H9 (cell line): Measurements from ENCODE around the gene YKT6. TPM values are rescaled to one million over a fixed set of nuclear protein-coding genes. Genes with fewer than 3 reads are reported as not detected.

Source experiments
- DNase-seq: peaks from one replicate; pipeline ENCODE4 v3.0.0-alpha.2; 2017
- H2AFZ ChIP-seq: one replicate; pipeline ENCODE4 v1.6.1; 2013; ENCODE audit warnings: mild to moderate bottlenecking, low read length, control low read depth, moderate library complexity
- H2AK5ac ChIP-seq: 2 replicates; pipeline ENCODE4 v1.6.1; 2013; ENCODE audit warnings: low read length, control low read depth, mixed read lengths; ENCODE audit not compliant: insufficient read length
- H2BK120ac ChIP-seq: one replicate; pipeline ENCODE4 v1.6.1; 2013; ENCODE audit warnings: low read depth, mild to moderate bottlenecking, low read length, control low read depth, inconsistent platforms; ENCODE audit not compliant: poor library complexity, severe bottlenecking
- H2BK12ac ChIP-seq: 2 replicates; pipeline ENCODE4 v1.6.1; 2013; ENCODE audit warnings: low read length, control low read depth, mixed read lengths, low read depth; ENCODE audit not compliant: insufficient read length
- H2BK15ac ChIP-seq: 2 replicates; pipeline ENCODE4 v1.6.1; 2013; ENCODE audit warnings: low read depth, low read length, control low read depth
- H2BK20ac ChIP-seq: one replicate; pipeline ENCODE4 v1.6.1; 2013; ENCODE audit warnings: low read depth, mild to moderate bottlenecking, low read length, control low read depth, inconsistent platforms; ENCODE audit not compliant: poor library complexity, severe bottlenecking
- H2BK5ac ChIP-seq: 2 replicates; pipeline ENCODE4 v1.6.1; 2013; ENCODE audit warnings: low read length, control low read depth, mixed read lengths; ENCODE audit not compliant: insufficient read length
- H3K14ac ChIP-seq: 2 replicates; pipeline ENCODE4 v1.6.1; 2013; ENCODE audit warnings: low read length, control low read depth; ENCODE audit not compliant: insufficient read depth
- H3K18ac ChIP-seq: 2 replicates; pipeline ENCODE4 v1.6.1; 2013; ENCODE audit warnings: low read depth, mild to moderate bottlenecking, mixed read lengths, low read length, control low read depth; ENCODE audit not compliant: insufficient read length
- H3K23ac ChIP-seq: 2 replicates; pipeline ENCODE4 v1.6.1; 2013; ENCODE audit warnings: low read length, control low read depth, mixed read lengths, low read depth; ENCODE audit not compliant: insufficient read length
- H3K23me2 ChIP-seq: 2 replicates; pipeline ENCODE4 v1.6.1; 2013; ENCODE audit warnings: low read depth, mild to moderate bottlenecking, mixed read lengths, low read length, control low read depth; ENCODE audit not compliant: insufficient read length, poor library complexity, severe bottlenecking
- H3K27ac ChIP-seq: 2 replicates; pipeline ENCODE4 v1.5.1; 2013; ENCODE audit warnings: low read length, control low read depth, mixed read lengths, low read depth; ENCODE audit not compliant: insufficient read length
- H3K27me3 ChIP-seq: 2 replicates; pipeline ENCODE4 v1.6.1; 2013; ENCODE audit warnings: low read length, control low read depth, inconsistent platforms; ENCODE audit not compliant: insufficient read depth
- H3K4ac ChIP-seq: 2 replicates; pipeline ENCODE4 v1.6.1; 2013; ENCODE audit warnings: low read depth, mild to moderate bottlenecking, control low read depth, inconsistent platforms, low read length, moderate library complexity
- H3K4me1 ChIP-seq: 2 replicates; pipeline ENCODE4 v1.6.1; 2013; ENCODE audit warnings: low read length, control low read depth, inconsistent platforms; ENCODE audit not compliant: insufficient read depth
- H3K4me2 ChIP-seq: 2 replicates; pipeline ENCODE4 v1.6.1; 2013; ENCODE audit warnings: low read length, control low read depth, mixed read lengths; ENCODE audit not compliant: insufficient read length, insufficient read depth
- H3K56ac ChIP-seq: 2 replicates; pipeline ENCODE4 v1.6.1; 2013; ENCODE audit warnings: low read depth, mild to moderate bottlenecking, mixed read lengths, low read length, control low read depth; ENCODE audit not compliant: insufficient read length
- H3K79me1 ChIP-seq: 2 replicates; pipeline ENCODE4 v1.6.1; 2013; ENCODE audit warnings: low read depth, mild to moderate bottlenecking, moderate library complexity, low read length, control low read depth, inconsistent platforms; ENCODE audit not compliant: insufficient read depth, poor library complexity, severe bottlenecking
- H3K79me2 ChIP-seq: 2 replicates; pipeline ENCODE4 v1.6.1; 2013; ENCODE audit warnings: low read length, control low read depth, inconsistent platforms; ENCODE audit not compliant: insufficient read depth
- H3K9ac ChIP-seq: 2 replicates; pipeline ENCODE4 v1.6.1; 2013; ENCODE audit warnings: low read length, control low read depth, mixed read lengths; ENCODE audit not compliant: insufficient read length; ENCODE audit errors: extremely low read depth
- H3K9me3 ChIP-seq: one replicate; pipeline ENCODE4 v1.6.1; 2013; ENCODE audit warnings: low read depth, low read length, inconsistent platforms; ENCODE audit not compliant: control insufficient read depth
- H3T11ph ChIP-seq: one replicate; pipeline ENCODE4 v1.6.1; 2013; ENCODE audit warnings: mild to moderate bottlenecking, low read length, control low read depth, inconsistent platforms
- H4K20me1 ChIP-seq: one replicate; pipeline ENCODE4 v1.6.1; 2013; ENCODE audit not compliant: control insufficient read depth, insufficient read length, insufficient read depth
- H4K5ac ChIP-seq: 2 replicates; pipeline ENCODE4 v1.6.1; 2013; ENCODE audit warnings: low read depth, mild to moderate bottlenecking, mixed read lengths, low read length, control low read depth; ENCODE audit not compliant: insufficient read length
- H4K8ac ChIP-seq: replicated peaks from 2 replicates; pipeline ENCODE4 v1.6.1; 2013; ENCODE audit warnings: low read length, control low read depth, mixed read lengths, low read depth; ENCODE audit not compliant: insufficient read length
- H4K91ac ChIP-seq: 2 replicates; pipeline ENCODE4 v1.6.1; 2013; ENCODE audit warnings: low read depth, mild to moderate bottlenecking, moderate library complexity, mixed read lengths, low read length, control low read depth; ENCODE audit not compliant: insufficient read length
- H3K27ac Mint-ChIP-seq, 3 experiments: 2 replicates in 2 of 3; 3 replicates in 1 of 3; pipeline ENCODE4 v1.8.0; 2020 to 2021; ENCODE audit warnings: mixed read lengths in 3 of 3, mild to moderate bottlenecking in 1 of 3, moderate library complexity in 1 of 3
- H3K27me3 Mint-ChIP-seq: 2 replicates; pipeline ENCODE4 v1.8.0; 2021; ENCODE audit warnings: low read depth, mild to moderate bottlenecking, moderate library complexity, mixed read lengths
- H3K36me3 Mint-ChIP-seq, 3 experiments: 2 replicates in 2 of 3; 3 replicates in 1 of 3; pipeline ENCODE4 v1.8.0; 2020 to 2021; ENCODE audit warnings: low read depth in 3 of 3, mixed read lengths in 3 of 3; ENCODE audit not compliant: insufficient read depth in 1 of 3
- H3K4me1 Mint-ChIP-seq, 2 experiments: 2 replicates each; pipeline ENCODE4 v1.8.0; 2020; ENCODE audit warnings: mixed read lengths in 2 of 2
- H3K4me3 Mint-ChIP-seq, 2 experiments: 2 replicates in 1 of 2; 3 replicates in 1 of 2; pipeline ENCODE4 v1.8.0; 2020 to 2021; ENCODE audit warnings: mild to moderate bottlenecking in 2 of 2, mixed read lengths in 2 of 2, moderate library complexity in 1 of 2
- H3K9me3 Mint-ChIP-seq, 2 experiments: 2 replicates in 1 of 2; 3 replicates in 1 of 2; pipeline ENCODE4 v1.8.0; 2020; ENCODE audit warnings: mild to moderate bottlenecking in 2 of 2, mixed read lengths in 2 of 2, moderate library complexity in 1 of 2
- CTCF ChIP-seq: fragments of 200-600 bp; sonication (generic); conservative IDR thresholded peaks from 3 replicates; pipeline ENCODE4 v1.8.0; 2021; ENCODE audit warnings: antibody characterized with exemption, mild to moderate bottlenecking
- WGBS: extraction: QIAGEN DNeasy Blood & Tissue Kit; methylation state at CpG from one replicate; pipeline ENCODE4 v1.1.7; 2013; ENCODE audit warnings: missing lambda C conversion rate, low lambda C conversion rate, mixed read lengths; ENCODE audit not compliant: insufficient read length; ENCODE audit errors: extremely low coverage; 5-methylcytosine and 5-hydroxymethylcytosine counted together
- total RNA-seq: library from RNA; stranded (reverse); gene quantifications from 2 replicates; pipeline ENCODE4 v1.2.1, GENCODE V29; 2021

YKT6 gene
- total RNA-seq, 1 experiment from 2014 or later, result 104 TPM

DNA sequence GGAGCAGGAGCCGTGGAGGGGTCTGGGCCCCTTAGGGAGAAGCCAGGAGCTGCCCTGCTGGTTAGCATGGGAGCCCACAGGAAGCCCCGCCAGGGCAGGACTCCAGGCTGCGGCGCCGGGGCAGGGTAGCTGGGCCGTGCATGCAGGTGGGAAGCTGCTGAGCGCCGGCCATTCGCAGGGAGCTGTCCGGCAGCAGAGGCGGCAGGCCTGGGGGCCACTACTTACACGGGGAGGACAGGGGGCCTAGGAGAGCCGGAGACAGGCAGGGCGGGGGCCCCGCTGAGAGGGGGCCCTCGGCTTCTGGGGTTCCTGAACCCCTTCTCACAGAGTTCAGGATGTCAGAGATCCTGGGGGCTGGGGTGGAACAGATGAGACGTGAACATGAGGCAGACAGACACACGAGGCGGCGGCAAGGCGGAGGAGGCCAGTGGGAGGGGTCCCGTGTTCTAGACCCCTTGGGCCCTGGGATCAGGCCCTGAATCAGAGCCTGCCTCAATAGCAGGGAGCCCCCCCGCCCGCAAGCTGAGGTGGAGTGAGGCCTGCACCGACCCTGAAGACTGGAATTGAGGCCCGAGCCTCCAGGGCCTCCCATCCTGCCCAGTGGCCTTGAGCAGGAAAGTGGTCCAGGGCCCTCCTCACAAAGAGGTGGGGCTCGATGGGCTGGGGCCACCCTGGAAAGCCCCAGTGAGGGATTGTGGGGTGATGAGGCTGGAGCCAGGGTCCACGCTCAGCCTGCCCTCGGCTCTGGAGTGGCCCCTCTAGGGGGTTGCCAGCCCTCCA lies 28.0 kb downstream of the YKT6 start:
- Histone ChIP-seq H3T11ph (no peak overlapping the region), H4K91ac (no peak overlapping the region), H2BK120ac (no peak overlapping the region), H2AK5ac (no peak overlapping the region), H2BK15ac (no peak overlapping the region), H4K5ac (no peak overlapping the region), H2AFZ (no peak overlapping the region), H3K4me1 (no peaks in the 10 kb centered on the region; the same call in 1 of the 2 replicates), H4K20me1 (no peaks in the 10 kb centered on the region), H3K18ac (no peak overlapping the region), H3K79me2 (no peaks in the 10 kb centered on the region), H2BK12ac (no peak overlapping the region), H3K23ac (no peak overlapping the region), H2BK5ac (no peak overlapping the region), H3K9me3 (no peaks in the 10 kb centered on the region), H3K56ac (no peak overlapping the region), H4K8ac (no peak overlapping the region), H3K9ac (no peak overlapping the region), H3K4ac (no peak overlapping the region), H2BK20ac (no peak overlapping the region), H3K27me3 (no peaks in the 10 kb centered on the region), H3K23me2 (no peaks in the 10 kb centered on the region), H3K79me1 (no peaks in the 10 kb centered on the region), H3K4me2 (no peak overlapping the region), H3K14ac (no peak overlapping the region; the same call in 1 of the 2 replicates), H3K27ac (no peak overlapping the region)
- no peaks in the 10 kb centered on the region; the same call in 1 of the 2 replicates for H3K27me3 Mint-ChIP-seq
- H3K36me3 Mint-ChIP-seq, result no peaks in the 10 kb centered on the region
- TF ChIP-seq CTCF, result no peak
- H3K9me3 Mint-ChIP-seq, result no peaks in the 10 kb centered on the region
- WGBS, result no CpG with 5 or more reads among the region's 29 CpGs
- DNase-seq, result no peak
- H3K4me1 Mint-ChIP-seq, result peaks cover 5 to 12% of the 10 kb centered on the region in 2 experiments
- no peak overlapping the region for H3K4me3 Mint-ChIP-seq
- no peak overlapping the region for H3K27ac Mint-ChIP-seq
